ENCODE data around the gene NCAN.

GRCh38 chr19:19204181-19204580 is 7.6 kb upstream of the NCAN start:
- TF ChIP-seq POLR2A (IDR thresholded peaks at IDR 0.05) (no peak), CTCF (IDR thresholded peaks at IDR 0.05) (no peak)
